Measurements from ENCODE around the gene TTC22.

The TTC22 gene

DNA sequence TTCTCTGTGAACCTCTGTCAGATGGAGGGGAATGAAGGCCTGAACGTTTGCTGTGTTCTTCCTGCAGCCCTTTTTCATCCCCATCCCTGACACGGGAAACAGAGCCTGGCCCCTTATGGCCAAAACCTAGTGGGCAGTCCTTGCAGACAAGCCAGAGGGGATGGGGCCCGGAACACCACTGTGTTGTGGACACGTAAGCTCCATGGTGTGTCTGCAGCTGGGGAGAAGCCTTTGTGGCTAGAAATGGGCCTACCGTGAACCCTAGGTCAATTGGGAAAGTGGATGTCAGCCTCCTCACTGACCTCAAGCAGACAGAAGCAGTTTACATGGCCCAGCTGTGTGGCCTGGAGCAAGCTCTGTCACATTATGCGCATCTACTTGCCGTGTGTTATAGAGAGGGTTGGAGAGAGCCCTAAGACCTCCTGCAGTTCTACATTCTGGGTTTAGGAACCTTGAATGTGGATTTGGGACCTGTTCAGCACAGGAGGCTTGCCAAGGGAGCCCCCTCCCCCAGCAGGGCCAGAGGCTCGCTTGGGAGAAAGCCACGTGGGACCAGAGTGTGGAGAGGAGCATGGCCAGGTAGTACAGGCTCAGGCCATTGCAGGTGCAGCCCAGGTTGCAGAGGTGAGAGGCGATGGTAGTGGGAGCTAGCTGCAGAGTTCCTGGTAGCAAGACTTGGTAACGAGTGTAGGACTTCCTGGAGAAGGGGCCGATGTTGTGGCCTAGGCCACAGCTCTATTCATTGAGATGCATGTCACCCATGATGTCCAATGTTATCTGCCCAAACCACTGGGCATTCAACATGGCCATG lies 57.5 kb downstream of the TTC22 start:
- no peak for DNase-seq (ENCODE audit: low read depth)
- TF ChIP-seq, protein P1, sequence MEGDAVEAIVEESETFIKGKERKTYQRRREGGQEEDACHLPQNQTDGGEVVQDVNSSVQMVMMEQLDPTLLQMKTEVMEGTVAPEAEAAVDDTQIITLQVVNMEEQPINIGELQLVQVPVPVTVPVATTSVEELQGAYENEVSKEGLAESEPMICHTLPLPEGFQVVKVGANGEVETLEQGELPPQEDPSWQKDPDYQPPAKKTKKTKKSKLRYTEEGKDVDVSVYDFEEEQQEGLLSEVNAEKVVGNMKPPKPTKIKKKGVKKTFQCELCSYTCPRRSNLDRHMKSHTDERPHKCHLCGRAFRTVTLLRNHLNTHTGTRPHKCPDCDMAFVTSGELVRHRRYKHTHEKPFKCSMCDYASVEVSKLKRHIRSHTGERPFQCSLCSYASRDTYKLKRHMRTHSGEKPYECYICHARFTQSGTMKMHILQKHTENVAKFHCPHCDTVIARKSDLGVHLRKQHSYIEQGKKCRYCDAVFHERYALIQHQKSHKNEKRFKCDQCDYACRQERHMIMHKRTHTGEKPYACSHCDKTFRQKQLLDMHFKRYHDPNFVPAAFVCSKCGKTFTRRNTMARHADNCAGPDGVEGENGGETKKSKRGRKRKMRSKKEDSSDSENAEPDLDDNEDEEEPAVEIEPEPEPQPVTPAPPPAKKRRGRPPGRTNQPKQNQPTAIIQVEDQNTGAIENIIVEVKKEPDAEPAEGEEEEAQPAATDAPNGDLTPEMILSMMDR (conservative IDR thresholded peaks at IDR 0.05; ENCODE audit: low read depth, low read length): no peak
- H3K4me3 ChIP-seq (ENCODE audit: low read depth, low read length): no peak overlapping the region

DNA sequence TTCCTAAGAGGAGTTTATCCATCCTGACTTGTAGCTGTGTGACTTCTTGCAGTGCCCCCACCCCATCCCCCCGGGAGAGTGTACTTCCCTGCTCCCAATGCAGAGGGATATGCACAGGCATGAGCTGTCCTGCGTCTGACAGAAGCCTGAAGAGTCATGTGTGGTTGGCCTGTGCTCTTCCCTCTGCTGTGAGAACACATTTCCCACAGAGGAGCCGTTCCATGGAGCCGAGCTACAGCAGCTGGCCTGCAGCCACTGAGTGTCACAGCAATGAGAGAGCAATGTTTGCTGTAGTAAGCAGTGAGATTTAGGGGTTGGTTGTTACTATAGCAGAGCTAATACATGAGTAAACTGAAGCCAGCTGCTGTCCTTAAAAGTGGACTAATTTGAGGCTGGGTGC lies 58.8 kb downstream of the TTC22 start:
- DNase-seq (ENCODE audit: low read depth): peak; percentile 50
- H3K4me3 ChIP-seq (ENCODE audit: low read depth, low read length): no peak overlapping the region
- TF ChIP-seq, protein P1 (conservative IDR thresholded peaks at IDR 0.05; ENCODE audit: low read depth, low read length): no peak

DNA sequence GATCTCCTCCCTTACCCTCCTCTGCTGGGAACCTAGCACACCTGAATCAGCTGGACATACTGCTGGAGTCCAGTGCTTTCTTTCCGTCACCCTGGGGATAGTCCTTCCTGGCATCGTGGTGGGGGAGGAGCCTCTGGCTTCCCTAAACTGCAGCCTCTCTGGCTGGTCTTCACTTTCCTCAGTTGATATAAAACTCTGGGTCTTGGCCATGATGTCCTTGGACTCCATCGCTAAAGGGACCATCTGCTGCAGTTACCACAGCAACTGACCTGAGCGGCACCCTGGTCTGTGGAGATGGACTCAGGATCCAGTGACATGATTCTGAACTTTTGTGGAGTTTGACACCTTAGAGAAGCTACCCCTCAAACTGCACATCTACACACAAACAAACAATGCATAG lies 59.6 kb downstream of the TTC22 start:
- no peak overlapping the region for H3K4me3 ChIP-seq (ENCODE audit: low read depth, low read length)
- TF ChIP-seq, protein P1 (conservative IDR thresholded peaks at IDR 0.05; ENCODE audit: low read depth, low read length): no peak
- no peak for DNase-seq (ENCODE audit: low read depth)

DNA sequence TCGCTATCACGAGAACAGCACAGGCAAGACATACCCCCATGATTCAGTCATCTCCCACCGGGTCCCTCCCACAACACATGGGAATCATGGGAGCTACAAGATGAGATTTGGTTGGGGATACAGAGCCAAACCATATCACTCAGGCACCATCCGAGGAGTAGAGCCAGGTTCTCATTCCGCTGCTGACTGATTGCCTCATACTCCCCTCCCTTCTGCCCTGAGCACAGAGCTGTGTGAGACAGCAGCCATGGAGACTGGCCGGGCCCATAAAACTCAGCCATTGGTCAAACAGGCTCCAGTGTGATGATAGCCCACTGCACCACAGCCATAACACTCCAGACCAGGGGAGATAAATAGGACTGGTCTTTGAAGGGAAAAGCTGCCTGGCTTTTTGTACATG lies 62.9 kb downstream of the TTC22 start:
- TF ChIP-seq, protein P1 (conservative IDR thresholded peaks at IDR 0.05; ENCODE audit: low read depth, low read length): no peak
- DNase-seq (ENCODE audit: low read depth): no peak
- H3K4me3 ChIP-seq (ENCODE audit: low read depth, low read length): no peak overlapping the region

DNA sequence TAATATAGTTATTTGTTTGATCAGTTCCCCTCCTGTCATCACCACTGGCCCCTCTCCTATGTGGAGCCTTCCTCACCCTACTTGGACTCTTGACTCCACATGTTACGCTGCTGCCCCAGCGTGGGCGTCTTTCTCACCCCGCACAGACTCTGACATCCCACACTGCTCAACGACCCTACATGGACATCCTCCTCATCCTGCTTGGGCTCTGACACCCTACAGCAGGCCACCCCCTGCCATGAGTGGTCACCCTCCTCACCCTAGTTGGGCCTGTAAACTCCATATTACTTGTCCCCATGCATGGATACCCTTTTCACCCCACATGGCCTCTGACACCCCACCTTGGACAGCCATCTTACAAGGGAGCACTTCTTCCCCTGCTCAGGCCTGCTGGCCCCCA lies 64.4 kb downstream of the TTC22 start:
- no peak for DNase-seq (ENCODE audit: low read depth)
- no peak overlapping the region for H3K4me3 ChIP-seq (ENCODE audit: low read depth, low read length)
- TF ChIP-seq, protein P1 (conservative IDR thresholded peaks at IDR 0.05; ENCODE audit: low read depth, low read length): no peak
